Testis (tissue), 2 donors: ENCODE results near the gene NME7.

Experiments used
- POLR2A ChIP-seq: fragments of 450-650 bp; IDR thresholded peaks from one replicate; pipeline ENCODE4 v1.6.1; 2017; ENCODE audit warnings: antibody characterized with exemption, mild to moderate bottlenecking, moderate library complexity
- TF ChIP-seq, protein P1 (sequence below), 3 experiments: fragments of 450-650 bp in 2 of 3; fragments of 200-600 bp in 1 of 3; sonication (generic) in 1 of 3; IDR thresholded peaks; one replicate each; pipeline ENCODE4 v1.5.1; 2016 to 2019; ENCODE audit warnings: antibody characterized with exemption in 3 of 3, mild to moderate bottlenecking in 2 of 3, moderate library complexity in 1 of 3

- TF ChIP-seq, protein P1, sequence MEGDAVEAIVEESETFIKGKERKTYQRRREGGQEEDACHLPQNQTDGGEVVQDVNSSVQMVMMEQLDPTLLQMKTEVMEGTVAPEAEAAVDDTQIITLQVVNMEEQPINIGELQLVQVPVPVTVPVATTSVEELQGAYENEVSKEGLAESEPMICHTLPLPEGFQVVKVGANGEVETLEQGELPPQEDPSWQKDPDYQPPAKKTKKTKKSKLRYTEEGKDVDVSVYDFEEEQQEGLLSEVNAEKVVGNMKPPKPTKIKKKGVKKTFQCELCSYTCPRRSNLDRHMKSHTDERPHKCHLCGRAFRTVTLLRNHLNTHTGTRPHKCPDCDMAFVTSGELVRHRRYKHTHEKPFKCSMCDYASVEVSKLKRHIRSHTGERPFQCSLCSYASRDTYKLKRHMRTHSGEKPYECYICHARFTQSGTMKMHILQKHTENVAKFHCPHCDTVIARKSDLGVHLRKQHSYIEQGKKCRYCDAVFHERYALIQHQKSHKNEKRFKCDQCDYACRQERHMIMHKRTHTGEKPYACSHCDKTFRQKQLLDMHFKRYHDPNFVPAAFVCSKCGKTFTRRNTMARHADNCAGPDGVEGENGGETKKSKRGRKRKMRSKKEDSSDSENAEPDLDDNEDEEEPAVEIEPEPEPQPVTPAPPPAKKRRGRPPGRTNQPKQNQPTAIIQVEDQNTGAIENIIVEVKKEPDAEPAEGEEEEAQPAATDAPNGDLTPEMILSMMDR (IDR thresholded peaks at IDR 0.05), result no peak
- TF ChIP-seq POLR2A, result no peak
These were observed 250.6 kb downstream of the NME7 start for GRCh38 chr1:169117014-169117413.
